ENCODE measurements around the gene NUP58. TPM values are rescaled to one million over a fixed set of nuclear protein-coding genes. Genes with fewer than 3 reads are reported as not detected.

NUP58 gene
- total RNA-seq, 1 experiment from 2014 or later, result 101 TPM

- no peaks in the 10 kb centered on the region for H3K36me3 ChIP-seq (ENCODE audit: insufficient read depth, low read length, poor library complexity, severe bottlenecking)
- peak overlapping the region; percentile 98 for H3K4me3 ChIP-seq (ENCODE audit: low read depth, low read length, poor library complexity, severe bottlenecking)
- intact Hi-C loops (cut with micrococcal nuclease; ENCODE audit: unreplicated experiment), result loop anchor here (5.0 kb wide), 1 partner anchor 114 kb away; the partner anchor contains the start of gene AMER2
- CTCF ChIA-PET, result no interaction called here
- H3K9me3 ChIP-seq (ENCODE audit: low read depth, low read length, poor library complexity, severe bottlenecking), result no peaks in the 10 kb centered on the region
- TF ChIP-seq CTCF (conservative IDR thresholded peaks at IDR 0.05; ENCODE audit: low read depth, low read length), result no peak
- BruUV-seq (replicated peaks), result TSS peak; percentile 60
- H3K4me1 ChIP-seq (ENCODE audit: insufficient read depth, low read length, poor library complexity, severe bottlenecking), result peaks cover 38% of the 10 kb centered on the region
- POLR2A ChIA-PET (ENCODE audit: low non-redundant PET), result interaction anchor here (0.6 kb wide), 1 partner anchor 72 kb away, joined by 3 read pairs; no protein-coding TSS in a partner anchor
- H3K27ac ChIP-seq (ENCODE audit: low read depth, low read length, poor library complexity, severe bottlenecking), result peak overlapping the region; percentile 93
- peak; percentile 66 for DNase-seq (ENCODE audit: low spot score)
- H3K27me3 ChIP-seq (replicated peaks; ENCODE audit: insufficient read depth, low read depth, low read length, poor library complexity), result no peaks in the 10 kb centered on the region
Measured at GRCh38 chr13:25286308-25286968, 15.0 kb upstream of the NUP58 start.

GRCh38 chr13:25286969-25287961 lies 14.2 kb upstream of the NUP58 start, which contains the start of gene MTMR6:
Gene MTMR6, minus strand, starts transcription at chr13:25287488. Its CDS starts 241 bp downstream, at chr13:25287247.
- ChIA-PET POLR2A (ENCODE audit: low non-redundant PET) (no interaction called here), CTCF (no interaction called here)
- BruUV-seq (replicated peaks), result TSS peak; percentile 63

GRCh38 chr13:25288966-25289365 lies 12.5 kb upstream of the NUP58 start:
- Histone ChIP-seq H3K9me3 (ENCODE audit: low read depth, low read length, poor library complexity, severe bottlenecking) (no peaks in the 10 kb centered on the region), H3K4me3 (ENCODE audit: low read depth, low read length, poor library complexity, severe bottlenecking) (no peak overlapping the region), H3K27ac (ENCODE audit: low read depth, low read length, poor library complexity, severe bottlenecking) (peak overlapping the region; percentile 66), H3K36me3 (ENCODE audit: insufficient read depth, low read length, poor library complexity, severe bottlenecking) (no peaks in the 10 kb centered on the region), H3K27me3 (replicated peaks; ENCODE audit: insufficient read depth, low read depth, low read length, poor library complexity) (no peaks in the 10 kb centered on the region), H3K4me1 (ENCODE audit: insufficient read depth, low read length, poor library complexity, severe bottlenecking) (peaks cover 38% of the 10 kb centered on the region)
- CTCF ChIA-PET, result no interaction called here
- intact Hi-C loops (cut with micrococcal nuclease; ENCODE audit: unreplicated experiment), result loop anchor here (5.0 kb wide), 1 partner anchor 117 kb away; the partner anchor contains the start of gene AMER2
- DNase-seq (ENCODE audit: low spot score), result peak; percentile 74
- POLR2A ChIA-PET (ENCODE audit: low non-redundant PET), result no interaction called here
- TF ChIP-seq CTCF (conservative IDR thresholded peaks at IDR 0.05; ENCODE audit: low read depth, low read length) (no peak), EZH2 (IDR thresholded peaks at IDR 0.05; ENCODE audit: borderline replicate concordance, low read depth, low read length, poor library complexity, severe bottlenecking) (no peak)
- BruUV-seq (replicated peaks), result no TSS peak

More at GRCh38 chr13:25286969-25287961, 14.2 kb upstream of the NUP58 start, which contains the start of gene MTMR6:
- Histone ChIP-seq H3K4me1 (ENCODE audit: insufficient read depth, low read length, poor library complexity, severe bottlenecking) (peaks cover 38% of the 10 kb centered on the region), H3K4me3 (ENCODE audit: low read depth, low read length, poor library complexity, severe bottlenecking) (peak within 1 kb of the TSS; percentile 98), H3K36me3 (ENCODE audit: insufficient read depth, low read length, poor library complexity, severe bottlenecking) (no peaks in the 10 kb centered on the region), H3K27ac (ENCODE audit: low read depth, low read length, poor library complexity, severe bottlenecking) (peak within 1 kb of the TSS; percentile 93), H3K27me3 (replicated peaks; ENCODE audit: insufficient read depth, low read depth, low read length, poor library complexity) (no peaks in the 10 kb centered on the region), H3K9me3 (ENCODE audit: low read depth, low read length, poor library complexity, severe bottlenecking) (no peaks in the 10 kb centered on the region)
- DNase-seq (ENCODE audit: low spot score), result peak; percentile 93
- intact Hi-C loops (cut with micrococcal nuclease; ENCODE audit: unreplicated experiment), result loop anchor here (5.0 kb wide), 1 partner anchor 115 kb away; the partner anchor contains the start of gene AMER2
- TF ChIP-seq CTCF (conservative IDR thresholded peaks at IDR 0.05; ENCODE audit: low read depth, low read length) (peak; percentile 99), EZH2 (IDR thresholded peaks at IDR 0.05; ENCODE audit: borderline replicate concordance, low read depth, low read length, poor library complexity, severe bottlenecking) (no peak)
